Neural progenitor cell (in vitro differentiated cells): ENCODE results near the gene THUMPD2. TPM values are rescaled to one million over a fixed set of nuclear protein-coding genes. Genes with fewer than 3 reads are reported as not detected.
"Not testable (repeated sequence)": the region's sequence is repeated elsewhere in the genome, so short reads cannot be mapped to it uniquely, and the experiment has no call there.

Source experiments
- DNase-seq: peaks from one replicate; pipeline ENCODE4 v3.0.0-alpha.2; 2016; ENCODE audit warnings: low spot score
- H2AFZ ChIP-seq: fragments of 200-600 bp; sonication (generic); replicated peaks from 2 replicates; pipeline ENCODE4 v1.6.1; 2016; ENCODE audit warnings: antibody characterized with exemption
- H3F3A ChIP-seq: fragments of 200-600 bp; sonication (generic); 2 replicates; pipeline ENCODE4 v1.6.1; 2016; ENCODE audit warnings: antibody characterized with exemption, low read depth
- H3K27ac ChIP-seq: fragments of 200-600 bp; sonication (generic); 2 replicates; pipeline ENCODE4 v1.5.1; 2016; ENCODE audit warnings: mild to moderate bottlenecking
- H3K27me3 ChIP-seq: fragments of 200-600 bp; sonication (generic); 2 replicates; pipeline ENCODE4 v1.6.1; 2016; ENCODE audit warnings: mild to moderate bottlenecking, moderate library complexity
- H3K36me3 ChIP-seq: fragments of 200-600 bp; sonication (generic); 2 replicates; pipeline ENCODE4 v1.5.1; 2016
- H3K4me1 ChIP-seq: fragments of 200-600 bp; sonication (generic); 2 replicates; pipeline ENCODE4 v1.6.1; 2016; ENCODE audit warnings: mixed run types
- H3K4me2 ChIP-seq: fragments of 200-600 bp; sonication (generic); 2 replicates; pipeline ENCODE4 v1.6.1; 2016
- H3K4me3 ChIP-seq: fragments of 200-600 bp; sonication (generic); 2 replicates; pipeline ENCODE4 v1.5.1; 2016
- H3K79me2 ChIP-seq: fragments of 200-600 bp; sonication (generic); 2 replicates; pipeline ENCODE4 v1.6.1; 2016; ENCODE audit warnings: low read depth
- H3K9ac ChIP-seq: fragments of 200-600 bp; sonication (generic); 2 replicates; pipeline ENCODE4 v1.6.1; 2016
- H3K9me3 ChIP-seq: fragments of 200-600 bp; sonication (generic); 2 replicates; pipeline ENCODE4 v1.5.1; 2016; ENCODE audit warnings: low read depth
- H4K20me1 ChIP-seq: fragments of 200-600 bp; sonication (generic); 2 replicates; pipeline ENCODE4 v1.6.1; 2016; ENCODE audit warnings: low read depth
- H3K27ac Mint-ChIP-seq: 3 replicates; pipeline ENCODE4 v1.8.0; 2021; ENCODE audit warnings: mixed read lengths
- H3K27me3 Mint-ChIP-seq: 2 replicates; pipeline ENCODE4 v1.8.0; 2022; ENCODE audit warnings: low read depth, mild to moderate bottlenecking, inconsistent platforms, moderate library complexity, mixed read lengths; ENCODE audit not compliant: insufficient read depth
- H3K36me3 Mint-ChIP-seq: 3 replicates; pipeline ENCODE4 v1.8.0; 2021; ENCODE audit warnings: mixed read lengths
- H3K4me1 Mint-ChIP-seq: 3 replicates; pipeline ENCODE4 v1.8.0; 2021; ENCODE audit warnings: mixed read lengths
- H3K4me3 Mint-ChIP-seq: 3 replicates; pipeline ENCODE4 v1.8.0; 2021; ENCODE audit warnings: mild to moderate bottlenecking, moderate library complexity, mixed read lengths
- H3K9me3 Mint-ChIP-seq: 3 replicates; pipeline ENCODE4 v1.8.0; 2020; ENCODE audit warnings: mixed read lengths
- CTCF ChIP-seq: fragments of 200-600 bp; sonication (generic); IDR thresholded peaks from 2 replicates; pipeline ENCODE4 v1.5.1; 2017; ENCODE audit warnings: antibody characterized with exemption, mild to moderate bottlenecking
- EZH2 ChIP-seq: fragments of 200-600 bp; sonication (generic); IDR thresholded peaks from 2 replicates; pipeline ENCODE4 v1.6.1; 2017; ENCODE audit warnings: antibody characterized with exemption, mild to moderate bottlenecking, moderate library complexity
- EZH2phosphoT487 ChIP-seq: fragments of 200-600 bp; sonication (generic); IDR thresholded peaks from 2 replicates; pipeline ENCODE4 v1.6.1; 2017; ENCODE audit warnings: antibody characterized with exemption
- total RNA-seq: library from RNA; depleted of rRNA; stranded (reverse); fragments of >200 nt; gene quantifications from 2 replicates; pipeline ENCODE4 v1.2.3, GENCODE V29; 2015; ENCODE audit warnings: low replicate concordance

The THUMPD2 gene
- total RNA-seq, 1 donor from 2014 or later = 21.8 TPM

GRCh38 chr2:39728941-39729351 lies 50.1 kb downstream of the THUMPD2 start:
- H3K36me3 ChIP-seq = no peaks in the 10 kb centered on the region
- peaks cover 2% of the 10 kb centered on the region for H3K9me3 Mint-ChIP-seq
- no peak overlapping the region for H3K4me2 ChIP-seq
- DNase-seq = peak; percentile 70
- H3K79me2 ChIP-seq = no peaks in the 10 kb centered on the region
- H3K27me3 ChIP-seq = no peaks in the 10 kb centered on the region
- H3F3A ChIP-seq = no peaks in the 10 kb centered on the region
- H3K36me3 Mint-ChIP-seq = peaks cover 20% of the 10 kb centered on the region
- no peaks in the 10 kb centered on the region for H3K27me3 Mint-ChIP-seq
- H3K4me1 ChIP-seq = no peaks in the 10 kb centered on the region
- no peaks in the 10 kb centered on the region for H3K9me3 ChIP-seq
- H3K4me3 Mint-ChIP-seq = no peak overlapping the region
- no peak overlapping the region for H3K4me3 ChIP-seq
- H4K20me1 ChIP-seq = peaks cover 4% of the 10 kb centered on the region
- no peaks in the 10 kb centered on the region for H3K4me1 Mint-ChIP-seq
- no peak overlapping the region for H2AFZ ChIP-seq
- no peak overlapping the region for H3K9ac ChIP-seq
- TF ChIP-seq CTCF = peak; percentile 89
- no peak for TF ChIP-seq EZH2
- no peak overlapping the region for H3K27ac Mint-ChIP-seq
- no peak overlapping the region for H3K27ac ChIP-seq

- not testable (repeated sequence) for H3K9ac ChIP-seq, DNase-seq, H3K36me3 ChIP-seq, H3K27me3 ChIP-seq, H3K9me3 ChIP-seq, H3K27ac Mint-ChIP-seq, H3F3A ChIP-seq, H4K20me1 ChIP-seq, H3K79me2 ChIP-seq, H3K27me3 Mint-ChIP-seq, H3K27ac ChIP-seq, H3K4me2 ChIP-seq, H2AFZ ChIP-seq, H3K4me3 ChIP-seq, H3K4me3 Mint-ChIP-seq, H3K4me1 ChIP-seq, H3K4me1 Mint-ChIP-seq, H3K9me3 Mint-ChIP-seq
- peaks cover 12% of the 10 kb centered on the region for H3K36me3 Mint-ChIP-seq
Measured at GRCh38 chr2:39728085-39728484, 51.0 kb downstream of the THUMPD2 start.

DNA sequence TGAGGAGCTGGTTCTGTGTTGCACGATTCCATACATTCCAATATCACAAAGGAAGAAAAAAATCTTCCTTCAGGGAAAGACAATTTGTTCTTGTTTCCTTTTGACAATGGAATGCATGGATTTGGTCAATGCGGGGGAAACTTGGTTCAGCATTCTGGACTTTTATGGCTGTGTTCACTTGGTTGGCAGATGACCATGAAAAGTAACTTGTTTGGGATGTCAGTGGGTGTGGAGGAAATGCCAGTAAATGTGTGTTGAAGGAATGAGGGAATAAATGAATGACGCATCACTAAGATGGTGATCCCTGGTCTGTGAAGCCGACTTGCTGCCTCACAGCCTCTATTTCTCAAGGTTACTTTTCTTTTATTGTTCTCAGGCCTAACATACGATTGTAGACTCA lies 53.7 kb downstream of the THUMPD2 start:
- H3K27ac Mint-ChIP-seq = no peak overlapping the region
- DNase-seq = no peak
- H3K4me1 Mint-ChIP-seq = no peaks in the 10 kb centered on the region

GRCh38 chr2:39724828-39725144 lies 54.3 kb downstream of the THUMPD2 start:
- Histone ChIP-seq H3K9ac (no peak overlapping the region), H3F3A (no peaks in the 10 kb centered on the region), H3K4me1 (no peaks in the 10 kb centered on the region), H3K36me3 (no peaks in the 10 kb centered on the region), H3K4me3 (no peak overlapping the region), H3K4me2 (no peak overlapping the region), H3K79me2 (no peaks in the 10 kb centered on the region), H3K27me3 (no peaks in the 10 kb centered on the region), H4K20me1 (no peaks in the 10 kb centered on the region), H2AFZ (no peak overlapping the region), H3K9me3 (no peaks in the 10 kb centered on the region), H3K27ac (no peak overlapping the region)
- Mint-ChIP-seq H3K9me3 (no peaks in the 10 kb centered on the region), H3K4me1 (no peaks in the 10 kb centered on the region), H3K27ac (no peak overlapping the region), H3K27me3 (no peaks in the 10 kb centered on the region), H3K4me3 (no peak overlapping the region), H3K36me3 (no peaks in the 10 kb centered on the region)
- TF ChIP-seq CTCF = no peak
- TF ChIP-seq EZH2 = no peak
- TF ChIP-seq EZH2phosphoT487 = no peak
- no peak for DNase-seq

More for the DNA sequence above, 53.7 kb downstream of the THUMPD2 start:
- Histone ChIP-seq H2AFZ (no peak overlapping the region), H3K4me2 (no peak overlapping the region), H3K36me3 (no peaks in the 10 kb centered on the region), H3F3A (no peaks in the 10 kb centered on the region), H3K4me1 (no peaks in the 10 kb centered on the region), H3K27me3 (no peaks in the 10 kb centered on the region), H3K4me3 (no peak overlapping the region), H3K9ac (no peak overlapping the region), H3K79me2 (no peaks in the 10 kb centered on the region), H3K27ac (no peak overlapping the region), H4K20me1 (peaks cover 1% of the 10 kb centered on the region), H3K9me3 (no peaks in the 10 kb centered on the region)
- Mint-ChIP-seq H3K4me3 (no peak overlapping the region), H3K9me3 (no peaks in the 10 kb centered on the region), H3K27me3 (no peaks in the 10 kb centered on the region), H3K36me3 (no peaks in the 10 kb centered on the region)
- TF ChIP-seq EZH2phosphoT487 = no peak
- TF ChIP-seq CTCF = no peak
- TF ChIP-seq EZH2 = no peak
